GM23248 (cell line): ENCODE measurements around the gene TDP2. TPM values are rescaled to one million over a fixed set of nuclear protein-coding genes. Genes with fewer than 3 reads are reported as not detected.
"Not testable (repeated sequence)": the region's sequence is repeated elsewhere in the genome, so short reads cannot be mapped to it uniquely, and the experiment has no call there.

Experiments
- DNase-seq: peaks from one replicate; pipeline ENCODE4 v3.0.0-alpha.2; 2015
- H2AFZ ChIP-seq: fragments of 200-600 bp; sonication (generic); 2 replicates; pipeline ENCODE4 v1.6.1; 2016; ENCODE audit warnings: antibody characterized with exemption
- H3F3A ChIP-seq: fragments of 200-600 bp; sonication (generic); 2 replicates; pipeline ENCODE4 v1.6.1; 2016; ENCODE audit warnings: mild to moderate bottlenecking, antibody characterized with exemption, mixed run types; ENCODE audit not compliant: insufficient read depth
- H3K27ac ChIP-seq: fragments of 200-600 bp; sonication (generic); 2 replicates; pipeline ENCODE4 v1.5.1; 2016; ENCODE audit warnings: mild to moderate bottlenecking
- H3K27me3 ChIP-seq: fragments of 200-600 bp; sonication (generic); replicated peaks from 2 replicates; pipeline ENCODE4 v1.6.1; 2016; ENCODE audit warnings: mild to moderate bottlenecking; ENCODE audit not compliant: insufficient read depth
- H3K36me3 ChIP-seq: fragments of 200-600 bp; sonication (generic); 2 replicates; pipeline ENCODE4 v1.6.1; 2016; ENCODE audit warnings: low read depth, mild to moderate bottlenecking
- H3K4me1 ChIP-seq: fragments of 200-600 bp; sonication (generic); 2 replicates; pipeline ENCODE4 v1.6.1; 2016; ENCODE audit warnings: mild to moderate bottlenecking; ENCODE audit not compliant: insufficient read depth
- H3K4me2 ChIP-seq: fragments of 200-600 bp; sonication (generic); one replicate; pipeline ENCODE4 v1.6.1; 2016; ENCODE audit warnings: mild to moderate bottlenecking; ENCODE audit not compliant: unreplicated experiment
- H3K4me3 ChIP-seq: fragments of 200-600 bp; sonication (generic); 2 replicates; pipeline ENCODE4 v1.5.1; 2016; ENCODE audit warnings: mild to moderate bottlenecking
- H3K79me2 ChIP-seq: fragments of 200-600 bp; sonication (generic); 2 replicates; pipeline ENCODE4 v1.6.1; 2016; ENCODE audit warnings: mild to moderate bottlenecking; ENCODE audit not compliant: insufficient read depth
- H3K9ac ChIP-seq: fragments of 200-600 bp; sonication (generic); 2 replicates; pipeline ENCODE4 v1.6.1; 2016; ENCODE audit warnings: mild to moderate bottlenecking
- H3K9me2 ChIP-seq: fragments of 200-600 bp; sonication (generic); 2 replicates; pipeline ENCODE4 v1.6.1; 2016; ENCODE audit warnings: mixed run types, mild to moderate bottlenecking, moderate library complexity; ENCODE audit not compliant: insufficient read depth
- H3K9me3 ChIP-seq: fragments of 200-600 bp; sonication (generic); one replicate; pipeline ENCODE4 v1.6.1; 2017; ENCODE audit warnings: low read depth
- H4K20me1 ChIP-seq: fragments of 200-600 bp; sonication (generic); 2 replicates; pipeline ENCODE4 v1.6.0; 2016; ENCODE audit not compliant: insufficient read depth
- EZH2 ChIP-seq: fragments of 200-600 bp; sonication (generic); IDR thresholded peaks from 2 replicates; pipeline ENCODE4 v1.6.1; 2018; ENCODE audit warnings: antibody characterized with exemption, mild to moderate bottlenecking; ENCODE audit not compliant: insufficient read depth, poor library complexity, severe bottlenecking
- EZH2phosphoT487 ChIP-seq: fragments of 200-600 bp; sonication (generic); IDR thresholded peaks from 2 replicates; pipeline ENCODE4 v1.6.1; 2018; ENCODE audit warnings: antibody characterized with exemption, moderate library complexity, mild to moderate bottlenecking, low read depth; ENCODE audit not compliant: insufficient read depth
- WGBS, 2 experiments: methylation state at CpG; one replicate each; pipeline ENCODE4 v1.1.6; 2015 to 2017; ENCODE audit warnings: low lambda C conversion rate in 2 of 2, low coverage in 1 of 2; ENCODE audit errors: missing lambda C conversion rate in 2 of 2; 5-methylcytosine and 5-hydroxymethylcytosine counted together
- in situ Hi-C: fragments of 300-500 bp; cut with MboI; formaldehyde crosslinking; loops from 2 replicates; pipeline ENCODE4 v1.15.0; 2020
- polyA plus RNA-seq: library from polyadenylated mRNA; unstranded; fragments of >200 nt; fragmentation: Nextera tagmentation; extraction: Ambion mirVana; gene quantifications from 2 replicates; pipeline ENCODE4 v1.2.1, GENCODE V29; 2016
- total RNA-seq: library from RNA; depleted of rRNA; stranded (reverse); fragments of >200 nt; shearing (Covaris generic); gene quantifications from 2 replicates; pipeline ENCODE4 v1.2.3, GENCODE V29; 2014

TDP2 gene
- total and polyA plus RNA-seq, 2 experiments from 2014 or later, result 24.9 to 34.5 TPM

GRCh38 chr6:24648276-24648675, 18.4 kb downstream of the TDP2 start:
- Histone ChIP-seq H3K9ac (no peak overlapping the region), H4K20me1 (no peaks in the 10 kb centered on the region), H3K27ac (no peak overlapping the region), H3K79me2 (no peaks in the 10 kb centered on the region), H3F3A (no peaks in the 10 kb centered on the region), H3K36me3 (peaks cover 29% of the 10 kb centered on the region), H3K9me3 (no peaks in the 10 kb centered on the region), H2AFZ (no peak overlapping the region), H3K4me2 (no peak overlapping the region), H3K4me1 (no peaks in the 10 kb centered on the region), H3K9me2 (no peaks in the 10 kb centered on the region), H3K27me3 (peaks cover 6% of the 10 kb centered on the region), H3K4me3 (no peak overlapping the region)
- TF ChIP-seq EZH2 (no peak), EZH2phosphoT487 (no peak)
- in situ Hi-C loops, result no loop called here
- no peak for DNase-seq
- WGBS, 2 experiments, result 84 to 91% methylated on average over 5 of the region's 5 CpGs

- Histone ChIP-seq H3K9me3 (no peaks in the 10 kb centered on the region), H3K79me2 (no peaks in the 10 kb centered on the region), H3K4me3 (no peak overlapping the region), H4K20me1 (no peaks in the 10 kb centered on the region), H3K27ac (no peak overlapping the region), H3K36me3 (peaks cover 14% of the 10 kb centered on the region), H3F3A (no peaks in the 10 kb centered on the region), H3K4me2 (no peak overlapping the region), H2AFZ (peak overlapping the region; percentile 87), H3K4me1 (no peaks in the 10 kb centered on the region), H3K9me2 (no peaks in the 10 kb centered on the region), H3K9ac (no peak overlapping the region), H3K27me3 (peaks cover 6% of the 10 kb centered on the region)
- TF ChIP-seq EZH2 (no peak), EZH2phosphoT487 (no peak)
- in situ Hi-C loops, result no loop called here
- WGBS, 2 experiments, result 75 to 80% methylated on average over 8 of the region's 8 CpGs
- peak; percentile 24 for DNase-seq
Measured at GRCh38 chr6:24646771-24647170, 19.9 kb downstream of the TDP2 start.

GRCh38 chr6:24644377-24644776, 22.3 kb downstream of the TDP2 start:
- H3K4me2 ChIP-seq, result no peak overlapping the region
- no peak overlapping the region for H2AFZ ChIP-seq
- no peak overlapping the region for H3K27ac ChIP-seq
- WGBS, 2 experiments, result 51 to 56% methylated on average over 4 of the region's 4 CpGs
- H3K27me3 ChIP-seq, result peaks cover 6% of the 10 kb centered on the region
- H3K79me2 ChIP-seq, result no peaks in the 10 kb centered on the region
- no peaks in the 10 kb centered on the region for H3K36me3 ChIP-seq
- in situ Hi-C loops, result no loop called here
- no peaks in the 10 kb centered on the region for H3K9me2 ChIP-seq
- H3F3A ChIP-seq, result no peaks in the 10 kb centered on the region
- no peak overlapping the region for H3K9ac ChIP-seq
- no peaks in the 10 kb centered on the region for H4K20me1 ChIP-seq
- H3K9me3 ChIP-seq, result no peaks in the 10 kb centered on the region
- no peak for DNase-seq
- no peak overlapping the region for H3K4me3 ChIP-seq
- H3K4me1 ChIP-seq, result no peaks in the 10 kb centered on the region
- TF ChIP-seq EZH2phosphoT487, result no peak

- TF ChIP-seq EZH2 (no peak), EZH2phosphoT487 (no peak)
- Histone ChIP-seq H3K4me1 (no peaks in the 10 kb centered on the region), H3K9me2 (no peaks in the 10 kb centered on the region), H3K36me3 (no peaks in the 10 kb centered on the region), H3K79me2 (no peaks in the 10 kb centered on the region), H3K9me3 (no peaks in the 10 kb centered on the region), H3K27ac (no peak overlapping the region), H3K4me2 (no peak overlapping the region), H4K20me1 (no peaks in the 10 kb centered on the region), H2AFZ (no peak overlapping the region), H3K9ac (no peak overlapping the region), H3K4me3 (no peak overlapping the region), H3F3A (no peaks in the 10 kb centered on the region), H3K27me3 (peaks cover 6% of the 10 kb centered on the region)
- in situ Hi-C loops, result no loop called here
- DNase-seq, result no peak
- WGBS, 2 experiments, result 60 to 66% methylated on average over 7 of the region's 7 CpGs
Measured at GRCh38 chr6:24643920-24644319, 22.8 kb downstream of the TDP2 start.

- H4K20me1 ChIP-seq, result no peaks in the 10 kb centered on the region
- H3K79me2 ChIP-seq, result no peaks in the 10 kb centered on the region
- H3K4me1 ChIP-seq, result no peaks in the 10 kb centered on the region
- H3K27me3 ChIP-seq, result peaks cover 6% of the 10 kb centered on the region
- H3F3A ChIP-seq, result no peaks in the 10 kb centered on the region
- H3K36me3 ChIP-seq, result no peaks in the 10 kb centered on the region
- in situ Hi-C loops, result no loop called here
- no peak for TF ChIP-seq EZH2
- no peak for TF ChIP-seq EZH2phosphoT487
- no peak for DNase-seq
- H3K4me2 ChIP-seq, result no peak overlapping the region
- no peak overlapping the region for H3K9ac ChIP-seq
- no peak overlapping the region for H3K4me3 ChIP-seq
- no peaks in the 10 kb centered on the region for H3K9me3 ChIP-seq
- H3K9me2 ChIP-seq, result no peaks in the 10 kb centered on the region
- H3K27ac ChIP-seq, result no peak overlapping the region
- H2AFZ ChIP-seq, result no peak overlapping the region
Measured at GRCh38 chr6:24642061-24642460, 24.6 kb downstream of the TDP2 start.

GRCh38 chr6:24640631-24641030, 26.1 kb downstream of the TDP2 start:
- H3K4me2 ChIP-seq, H3F3A ChIP-seq, H3K4me1 ChIP-seq, H2AFZ ChIP-seq, H3K27ac ChIP-seq, DNase-seq, H3K9me2 ChIP-seq, H3K4me3 ChIP-seq, H3K36me3 ChIP-seq, H3K27me3 ChIP-seq, H3K79me2 ChIP-seq, H3K9ac ChIP-seq, in situ Hi-C loops, H3K9me3 ChIP-seq, H4K20me1 ChIP-seq: not testable (repeated sequence)
- WGBS, 2 experiments, result 64 to 67% methylated on average over 5 of the region's 5 CpGs
